Natural killer cell treated with Interleukin-12 subunit alpha and Interleukin-12 subunit beta and Interleukin-15 and Interleukin-18, amount 100 ng/mL, for 72 hours (primary cell): ENCODE results near the gene FAM236C. TPM values are rescaled to one million over a fixed set of nuclear protein-coding genes. Genes with fewer than 3 reads are reported as not detected.
"Not testable (repeated sequence)": the region's sequence is repeated elsewhere in the genome, so short reads cannot be mapped to it uniquely, and the experiment has no call there.

Experiments
- ATAC-seq, 2 donors: fragments of 150-1000 bp; cut with Tn5 transposase in 1 of 2; sonication (Bioruptor Pico), chemical (Tn5 transposase) in 1 of 2; 2 replicates each; pipeline ENCODE4 v1.10.0; 2021
- DNase-seq: peaks from one replicate; pipeline ENCODE4 v3.0.0; 2022; ENCODE audit warnings: low spot score
- H3K27ac Mint-ChIP-seq, 2 donors: 1 replicate in 1 of 2; 2 replicates in 1 of 2; pipeline ENCODE4 v1.8.0; 2022; ENCODE audit warnings: mixed read lengths in 2 of 2, mild to moderate bottlenecking in 1 of 2, moderate library complexity in 1 of 2
- H3K27me3 Mint-ChIP-seq, 2 donors: 1 replicate in 1 of 2; 2 replicates in 1 of 2; pipeline ENCODE4 v1.8.0; 2022; ENCODE audit warnings: mixed read lengths in 2 of 2
- H3K36me3 Mint-ChIP-seq: one replicate; pipeline ENCODE4 v1.8.0; 2022; ENCODE audit warnings: mixed read lengths
- H3K4me1 Mint-ChIP-seq, 2 donors: 1 replicate in 1 of 2; 2 replicates in 1 of 2; pipeline ENCODE4 v1.8.0; 2022; ENCODE audit warnings: low read depth in 2 of 2, mixed read lengths in 2 of 2, mild to moderate bottlenecking in 1 of 2
- H3K4me3 Mint-ChIP-seq: one replicate; pipeline ENCODE4 v1.8.0; 2022; ENCODE audit warnings: mixed read lengths
- H3K9me3 Mint-ChIP-seq: 2 replicates; pipeline ENCODE4 v1.8.0; 2022; ENCODE audit warnings: mixed read lengths
- total RNA-seq, 2 donors: library from RNA; stranded (reverse); gene quantifications; one replicate each; pipeline ENCODE4 v1.2.3, GENCODE V29; 2022

FAM236C gene
- not detected for total RNA-seq

DNA sequence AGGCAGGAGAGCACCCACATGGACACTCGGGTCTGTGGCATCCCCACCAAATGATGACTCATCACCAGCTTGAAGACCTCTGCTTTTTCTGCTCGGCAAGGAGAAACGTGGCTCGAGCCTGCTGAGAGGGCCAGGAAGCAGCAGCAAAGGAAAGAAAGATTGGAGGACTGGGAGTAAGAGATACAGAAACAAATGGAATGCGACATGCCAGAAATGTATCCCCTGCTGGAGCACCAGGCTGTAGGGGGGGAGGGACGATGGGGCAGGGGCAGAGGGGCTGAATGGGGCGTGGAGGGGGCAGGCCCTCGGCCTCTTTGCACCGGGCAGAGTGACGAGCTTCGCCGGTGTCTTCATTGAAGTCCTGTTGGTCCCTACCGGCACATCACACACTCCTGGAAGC lies at the start of gene FAM236C:
FAM236C (plus strand) TSS at position 301 of the 400 bp plus-strand sequence. CDS start 100 bp downstream, outside the sequence.
- ATAC-seq, H3K27me3 Mint-ChIP-seq, H3K4me3 Mint-ChIP-seq, DNase-seq, H3K36me3 Mint-ChIP-seq, H3K4me1 Mint-ChIP-seq, H3K27ac Mint-ChIP-seq, H3K9me3 Mint-ChIP-seq: not testable (repeated sequence)

DNA sequence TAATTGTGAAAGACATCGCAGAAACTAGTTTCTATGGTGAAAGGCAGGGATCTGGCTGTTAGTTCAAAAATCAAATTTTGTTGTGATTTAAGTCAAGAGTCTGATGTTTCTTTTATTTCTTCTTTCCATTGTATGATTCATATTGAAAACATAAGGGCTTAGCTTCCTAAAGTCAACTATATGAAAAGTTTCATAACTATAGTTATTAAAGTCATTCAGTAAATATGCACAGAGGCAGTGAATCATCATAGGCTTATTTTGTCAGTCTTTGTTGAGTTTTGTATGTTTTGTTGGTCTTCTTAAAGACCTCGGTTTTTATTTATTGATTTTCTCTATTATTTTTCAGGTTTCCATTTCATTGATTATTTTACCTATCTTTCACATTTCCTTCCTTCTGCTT lies 29.5 kb upstream of the FAM236C start:
- H3K4me1 Mint-ChIP-seq, H3K9me3 Mint-ChIP-seq, ATAC-seq, H3K36me3 Mint-ChIP-seq, DNase-seq, H3K4me3 Mint-ChIP-seq, H3K27ac Mint-ChIP-seq, H3K27me3 Mint-ChIP-seq: not testable (repeated sequence)

DNA sequence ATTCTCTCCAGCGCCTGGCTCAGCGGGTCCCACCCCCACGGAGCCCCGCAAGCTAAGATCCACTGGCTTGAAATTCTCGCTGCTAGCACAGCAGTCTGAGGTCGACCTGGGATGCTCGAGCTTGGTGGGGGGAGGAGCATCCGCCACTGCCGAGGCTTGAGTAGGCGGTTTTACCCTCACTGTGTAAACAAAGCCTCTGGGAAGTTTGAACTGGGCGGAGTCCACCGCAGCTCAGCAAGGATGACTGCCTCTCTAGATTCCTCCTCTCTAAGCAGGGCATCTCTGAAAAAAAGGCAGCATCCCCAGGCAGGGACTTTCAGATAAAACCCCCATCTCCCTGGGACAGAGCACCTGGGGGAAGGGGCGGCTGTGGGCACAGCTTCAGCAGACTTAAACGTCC lies 22.7 kb upstream of the FAM236C start:
- H3K4me3 Mint-ChIP-seq, H3K4me1 Mint-ChIP-seq, H3K36me3 Mint-ChIP-seq, H3K9me3 Mint-ChIP-seq, H3K27me3 Mint-ChIP-seq, ATAC-seq, H3K27ac Mint-ChIP-seq, DNase-seq: not testable (repeated sequence)

DNA sequence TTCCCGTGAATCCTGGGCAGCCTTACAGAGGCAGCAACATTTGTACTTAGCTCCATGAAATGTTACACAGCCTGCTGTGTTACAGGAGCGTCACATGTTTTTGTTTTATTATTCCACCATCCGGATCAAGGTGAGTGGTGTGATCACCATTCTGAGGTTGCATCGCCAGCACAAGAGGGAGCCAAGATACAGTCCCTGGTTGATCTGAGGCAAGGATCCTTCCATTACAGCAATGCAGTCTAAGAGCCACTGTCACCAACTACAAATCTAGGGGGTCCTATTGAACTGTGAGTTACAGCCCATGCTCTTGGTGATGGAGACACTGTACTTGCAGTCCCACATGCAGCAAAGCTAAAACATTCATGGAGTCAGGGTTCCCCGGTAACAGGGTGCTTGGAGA lies 3.7 kb downstream of the FAM236C start:
- H3K4me1 Mint-ChIP-seq, H3K27me3 Mint-ChIP-seq, H3K27ac Mint-ChIP-seq, H3K4me3 Mint-ChIP-seq, H3K9me3 Mint-ChIP-seq, H3K36me3 Mint-ChIP-seq, DNase-seq, ATAC-seq: not testable (repeated sequence)

DNA sequence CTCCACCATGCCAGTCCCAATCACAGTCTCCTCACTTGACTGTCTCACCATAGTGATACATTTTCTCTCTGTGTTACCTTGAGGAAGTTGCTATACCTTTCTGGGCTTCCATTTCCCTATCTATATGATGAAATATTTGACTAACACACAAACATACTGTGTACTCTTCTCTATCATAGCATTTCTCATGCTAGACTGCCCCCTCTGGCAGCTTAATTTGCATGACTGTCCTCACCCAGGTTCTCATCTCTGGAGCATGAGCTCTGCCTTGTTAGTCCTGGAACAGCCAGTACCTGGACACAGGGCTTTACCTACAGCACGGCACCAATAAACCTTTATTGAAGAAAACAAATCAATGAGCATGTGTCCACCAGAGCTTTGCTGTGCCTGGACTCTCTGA lies 19.9 kb downstream of the FAM236C start:
- H3K4me3 Mint-ChIP-seq, H3K27ac Mint-ChIP-seq, H3K9me3 Mint-ChIP-seq, H3K36me3 Mint-ChIP-seq, DNase-seq, ATAC-seq, H3K27me3 Mint-ChIP-seq, H3K4me1 Mint-ChIP-seq: not testable (repeated sequence)

DNA sequence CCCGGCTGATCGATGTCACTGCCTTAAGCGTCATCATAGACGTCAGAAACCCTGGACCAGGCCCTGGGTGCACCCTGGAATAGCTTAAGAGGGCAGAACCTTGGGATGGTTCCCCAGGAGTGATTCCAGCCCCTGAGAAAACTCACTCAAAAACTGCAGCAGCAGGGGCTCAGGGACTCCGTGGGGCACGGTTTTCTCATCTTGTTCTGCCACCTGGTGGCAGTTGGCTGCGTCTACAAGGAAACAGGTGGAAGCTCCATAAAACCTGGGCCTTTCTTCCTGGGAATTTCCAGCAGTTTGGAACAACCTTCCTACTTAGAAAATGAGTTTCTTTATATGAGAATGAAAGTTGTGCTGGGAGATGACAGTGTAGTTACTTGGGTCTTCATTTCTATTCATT lies 24.0 kb downstream of the FAM236C start:
- not testable (repeated sequence) for H3K27ac Mint-ChIP-seq, H3K9me3 Mint-ChIP-seq, H3K4me1 Mint-ChIP-seq, H3K36me3 Mint-ChIP-seq, ATAC-seq, DNase-seq, H3K4me3 Mint-ChIP-seq, H3K27me3 Mint-ChIP-seq

DNA sequence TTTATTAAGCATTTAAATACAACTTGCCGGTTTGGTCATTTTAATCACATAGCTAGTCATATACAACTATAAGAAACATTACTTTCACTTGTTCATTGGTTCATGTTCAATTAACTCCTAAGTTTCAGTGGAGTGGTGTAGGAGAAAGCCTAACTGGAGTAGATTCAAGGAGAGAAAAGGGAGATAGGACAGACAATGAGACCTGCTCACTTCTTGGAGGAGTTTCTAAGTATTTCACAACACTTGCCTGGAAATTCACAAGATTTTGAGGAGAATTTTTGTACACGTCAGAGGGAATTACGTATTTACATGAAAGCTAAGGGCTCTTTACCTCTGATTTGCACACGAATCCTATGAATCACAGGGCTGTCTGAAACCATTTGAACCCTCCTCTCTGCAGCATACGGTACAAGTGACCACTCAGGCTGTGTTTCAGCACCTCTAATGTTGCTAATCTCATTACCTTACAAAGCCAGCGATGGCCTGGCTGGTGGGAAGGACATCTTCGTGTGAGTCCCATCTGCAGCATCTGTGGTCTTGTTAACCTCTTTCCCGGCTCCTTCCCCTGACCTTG lies 24.6 kb downstream of the FAM236C start:
- not testable (repeated sequence) for H3K36me3 Mint-ChIP-seq, H3K27me3 Mint-ChIP-seq, H3K4me1 Mint-ChIP-seq, H3K9me3 Mint-ChIP-seq, H3K27ac Mint-ChIP-seq, DNase-seq, ATAC-seq, H3K4me3 Mint-ChIP-seq

DNA sequence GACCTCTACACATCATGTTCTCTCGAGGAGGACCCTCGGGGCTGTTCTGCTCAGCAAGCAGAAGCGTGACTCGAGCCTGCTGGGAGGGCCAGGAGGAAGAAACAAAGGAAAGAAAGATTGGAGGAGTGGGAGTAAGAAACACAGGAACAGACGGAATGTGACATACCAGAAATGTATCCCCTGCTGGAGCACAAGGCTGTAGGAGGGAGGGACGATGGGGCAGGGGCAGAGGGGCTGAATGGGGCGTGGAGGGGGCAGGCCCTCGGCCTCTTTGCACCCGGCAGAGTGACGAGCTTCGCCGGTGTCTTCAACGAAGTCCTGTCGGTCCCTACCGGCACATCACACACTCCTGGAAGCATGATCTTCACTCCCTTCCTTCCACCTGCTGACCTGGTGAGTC lies 25.5 kb downstream of the FAM236C start, which contains the start of gene FAM236A:
FAM236A (plus strand) TSS at position 301 of the 400 bp plus-strand sequence; CDS start at position 358, 57 bp downstream.
- not testable (repeated sequence) for H3K27ac Mint-ChIP-seq, H3K27me3 Mint-ChIP-seq, H3K4me1 Mint-ChIP-seq, DNase-seq, H3K9me3 Mint-ChIP-seq, H3K36me3 Mint-ChIP-seq, H3K4me3 Mint-ChIP-seq, ATAC-seq

DNA sequence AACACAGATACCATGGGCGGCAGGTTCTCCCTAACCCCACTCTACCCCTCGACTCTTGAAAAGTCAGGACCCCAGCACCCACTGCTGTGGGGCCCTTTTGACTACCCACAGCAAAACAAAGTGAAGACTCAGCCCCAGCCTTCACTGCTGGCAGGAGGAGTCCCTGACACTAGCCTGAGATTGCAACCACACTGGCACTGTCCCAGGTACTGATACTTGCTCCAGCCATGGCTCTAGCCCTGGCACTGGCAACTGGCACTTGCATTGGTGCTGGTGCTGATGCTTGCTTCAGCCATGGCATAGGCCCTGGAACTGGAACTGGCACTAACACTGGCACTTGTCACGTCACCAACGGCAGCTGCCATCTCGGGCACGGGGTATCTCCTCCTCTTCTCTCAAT lies 29.9 kb downstream of the FAM236C start:
- not testable (repeated sequence) for H3K4me1 Mint-ChIP-seq, H3K4me3 Mint-ChIP-seq, H3K9me3 Mint-ChIP-seq, H3K27me3 Mint-ChIP-seq, DNase-seq, H3K36me3 Mint-ChIP-seq, H3K27ac Mint-ChIP-seq, ATAC-seq

DNA sequence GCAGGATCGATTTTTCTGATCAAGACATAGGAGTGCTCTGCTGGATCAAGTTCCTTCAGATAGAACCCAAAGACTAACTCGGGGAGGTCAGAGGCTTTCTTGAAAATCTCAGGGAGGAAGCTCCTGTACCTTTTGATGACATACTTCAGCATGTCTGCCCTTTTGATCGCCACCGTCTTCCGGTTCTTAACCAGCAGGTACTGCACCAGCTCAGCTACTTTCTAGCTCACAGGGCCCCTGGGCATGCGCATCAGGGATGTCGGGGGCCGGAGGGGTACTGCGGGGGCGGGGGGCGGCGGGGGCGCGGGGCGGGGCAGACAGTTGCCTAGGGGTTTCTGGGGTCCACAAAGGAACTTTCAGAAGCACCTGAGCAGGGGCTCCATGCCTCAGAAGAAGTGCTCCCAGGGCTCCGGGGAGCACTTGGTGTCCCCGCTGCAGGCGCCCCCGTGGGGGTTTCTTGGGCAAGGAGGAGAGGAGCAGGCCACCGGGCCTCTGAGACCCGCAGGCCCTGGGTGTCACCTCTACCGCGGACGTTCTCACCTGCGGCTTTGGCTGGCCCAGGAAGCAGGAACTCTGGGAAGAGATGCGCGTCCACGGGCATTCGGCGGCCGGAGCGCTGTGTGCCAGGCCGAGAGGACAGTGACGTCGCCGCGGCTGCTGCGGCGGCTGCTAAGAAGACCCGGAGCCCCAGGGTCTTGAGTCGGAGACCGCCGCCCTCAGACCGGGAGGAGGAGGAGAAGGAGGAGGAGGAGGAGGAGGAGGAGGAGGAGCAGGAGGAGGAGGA lies 30.8 kb downstream of the FAM236C start:
- not testable (repeated sequence) for DNase-seq, H3K27ac Mint-ChIP-seq, H3K9me3 Mint-ChIP-seq, H3K4me1 Mint-ChIP-seq, H3K36me3 Mint-ChIP-seq, H3K27me3 Mint-ChIP-seq, H3K4me3 Mint-ChIP-seq
- ATAC-seq: peak; percentile 13 to 36

DNA sequence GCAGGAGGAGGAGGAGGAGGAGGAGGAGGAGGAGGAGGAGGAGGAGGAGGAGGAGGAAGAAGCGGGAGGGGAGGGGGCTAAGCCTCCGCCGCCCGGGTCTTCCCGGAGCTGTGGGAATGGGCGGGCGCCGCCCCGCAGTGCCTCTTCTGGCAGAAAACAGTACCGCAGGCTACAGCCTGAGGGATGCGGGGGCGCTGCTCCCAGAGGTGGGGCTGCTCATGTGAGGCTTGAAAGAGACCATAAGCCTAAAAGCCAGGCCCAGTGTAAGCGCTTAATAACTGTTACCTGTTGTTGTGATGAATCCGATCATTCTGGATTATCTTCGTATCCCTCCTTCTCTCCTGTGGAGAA lies 31.4 kb downstream of the FAM236C start, which contains the start of gene DMRTC1:
DMRTC1 (minus strand) TSS at position 19 of the 351 bp plus-strand sequence. CDS start 68,143 bp downstream, outside the sequence.
- peak; percentile 68 to 76 for ATAC-seq
- H3K4me1 Mint-ChIP-seq, H3K9me3 Mint-ChIP-seq, H3K36me3 Mint-ChIP-seq, H3K27ac Mint-ChIP-seq, H3K27me3 Mint-ChIP-seq, DNase-seq, H3K4me3 Mint-ChIP-seq: not testable (repeated sequence)

DNA sequence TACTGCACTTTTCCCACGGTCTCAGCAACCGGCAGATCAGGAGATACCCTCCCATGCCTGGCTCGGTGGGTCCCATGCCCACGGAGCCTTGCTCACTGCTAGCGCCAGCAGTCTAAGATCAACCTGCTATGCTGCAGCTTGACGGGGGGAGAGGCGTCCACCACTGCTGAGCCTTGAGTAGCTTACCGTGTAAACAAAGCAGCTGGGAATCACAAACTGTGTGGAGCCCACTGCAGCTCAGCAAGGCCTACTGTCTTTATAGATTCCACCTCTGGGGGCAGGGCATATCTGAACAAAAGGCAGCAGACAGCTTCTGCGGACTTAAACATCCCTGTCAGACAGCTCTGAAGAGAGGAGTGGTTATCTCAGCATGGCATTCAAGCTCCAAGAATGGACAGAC lies 47.6 kb downstream of the FAM236C start:
- DNase-seq, H3K4me3 Mint-ChIP-seq, H3K9me3 Mint-ChIP-seq, H3K27ac Mint-ChIP-seq, H3K4me1 Mint-ChIP-seq, H3K36me3 Mint-ChIP-seq, H3K27me3 Mint-ChIP-seq, ATAC-seq: not testable (repeated sequence)
